Heart left ventricle (tissue), 13 donors: ENCODE results near the gene PCSK5.

Experiments used
- CTCF ChIP-seq, 12 donors: fragments of 200-600 bp; sonication (generic) in 4 of 12; IDR thresholded peaks; one replicate each; pipeline versions ENCODE4 v1.5.0 to v1.8.0; 2018 to 2022; ENCODE audit warnings: antibody characterized with exemption in 12 of 12, mild to moderate bottlenecking in 5 of 12
- POLR2A ChIP-seq, 2 donors: fragments of 450-650 bp; IDR thresholded peaks; one replicate each; pipeline ENCODE4 v1.6.1; 2017; ENCODE audit warnings: antibody characterized with exemption in 2 of 2, mild to moderate bottlenecking in 2 of 2, moderate library complexity in 2 of 2
- donor health status: ischemic (EF 13 %, LVEDD 7.1; RV severe dilation, severe dysfunction).
- donor health status: DM: no; HTN: yes; CAD: no.
- donor health status: DM: no; HTN: no; CAD: no.
- donor health status: ischemic (EF 25% LVEDD 6.9; RV normal size, moderate dysfunction).
- donor health status: ischemic (EF 25% LVEDD 5.7; RV mildly dilated, moderate dysfunction).
- donor health status: ischemic (EF 35%, LVEDD 5.7; RV mildly dilated, moderate dysfunction).
- donor health status: nonischemic (EF 11% LVEDD 7.7; RV severe dilation, severe dysfunction).
- donor health status: DM: yes; HTN: yes; CAD: no.
- donor health status: PGD.
- donor health status: ischemic (EF 29% LVEDD 5.4; RV normal size, mild dysfunction).
- donor health status: nonischemic (EF 23%, LVEDD 6.1; RV moderate dilation, normal function).

GRCh38 chr9:76138360-76138759 is 247.9 kb downstream of the PCSK5 start:
- TF ChIP-seq POLR2A (IDR thresholded peaks at IDR 0.05) (no peak), CTCF (IDR thresholded peaks at IDR 0.05) (no peak)
